ENCODE results near the gene PGAM5.
A peak's percentile ranks its signal among the peaks of the same experiment; 100 is the strongest.

PGAM5 gene

GRCh38 chr12:132710405-132711079, at the start of gene PGAM5:
TSS of gene PGAM5 (plus strand) at chr12:132710842. CDS start at chr12:132710877, 35 bp downstream.
- DNase-seq, result peak; percentile 82 to 85

GRCh38 chr12:132660996-132661395, 49.6 kb upstream of the PGAM5 start:
- DNase-seq, result no peak

GRCh38 chr12:132661972-132662371, 48.7 kb upstream of the PGAM5 start:
- no peak for DNase-seq

- DNase-seq, result no peak
These were observed 47.5 kb upstream of the PGAM5 start for GRCh38 chr12:132662901-132663755.

DNA sequence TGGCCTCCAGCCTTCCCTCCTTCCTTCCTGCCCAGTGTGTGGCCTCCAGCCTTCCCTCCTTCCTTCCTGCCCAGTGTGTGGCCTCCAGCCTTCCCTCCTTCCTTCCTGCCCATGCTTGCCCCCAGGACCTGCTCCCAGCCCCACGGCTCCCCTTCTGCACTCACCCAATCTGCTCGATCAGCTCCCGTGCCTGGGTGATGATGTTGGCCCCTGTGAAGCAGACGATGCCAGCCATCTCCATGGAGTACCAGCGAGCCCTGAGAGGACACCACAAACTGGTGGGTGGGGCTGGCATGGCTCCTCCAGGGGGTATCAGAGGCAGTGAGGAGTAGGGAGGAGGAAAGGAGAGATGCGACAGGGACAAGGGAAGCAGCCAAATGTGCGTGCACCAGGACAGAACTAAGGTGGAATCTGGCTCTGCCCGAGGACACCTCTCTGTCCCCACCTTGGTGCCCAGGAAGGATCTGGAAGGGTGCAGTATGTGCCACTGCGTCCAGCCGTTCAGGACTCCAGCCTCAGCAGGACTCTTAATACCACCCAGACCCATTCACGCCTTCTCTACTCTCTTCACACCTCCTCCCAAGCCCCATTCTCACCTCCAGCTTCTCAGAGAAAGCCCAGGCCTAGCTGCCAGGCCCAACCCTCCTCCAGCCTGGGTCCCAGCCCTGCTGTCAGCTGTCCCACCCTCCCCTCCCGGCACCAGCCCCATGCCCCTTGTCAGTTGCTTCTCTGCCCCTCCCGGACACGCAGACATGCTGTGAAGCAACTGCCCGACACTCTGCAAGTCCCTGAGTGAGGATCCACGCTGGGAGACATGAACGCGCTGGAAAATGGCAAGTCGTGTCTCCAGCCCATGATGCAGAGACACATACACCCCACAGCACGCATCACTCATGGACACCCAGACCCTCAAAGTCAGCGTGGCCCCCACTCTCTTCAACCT, 46.2 kb upstream of the PGAM5 start:
- no peak for DNase-seq

DNA sequence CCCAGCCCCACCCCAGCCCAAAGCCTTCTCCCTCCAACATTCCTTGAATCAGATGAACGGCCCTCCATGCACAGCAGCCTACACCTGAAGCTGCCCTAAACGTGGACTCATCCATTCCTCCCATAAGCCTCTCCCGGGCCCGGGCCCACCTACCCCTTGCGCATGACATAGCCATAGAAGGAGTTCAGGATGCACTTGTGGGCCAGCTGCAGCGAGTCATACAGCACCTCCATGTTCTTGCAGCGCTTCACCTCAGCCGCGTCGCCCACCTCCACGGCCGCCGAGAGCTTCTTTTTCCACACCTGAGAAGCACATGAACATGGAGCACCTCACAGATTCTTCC, 45.5 kb upstream of the PGAM5 start:
- no peak for DNase-seq

- no peak for DNase-seq
These were observed 44.8 kb upstream of the PGAM5 start for GRCh38 chr12:132665794-132666193.

- no peak for DNase-seq
These were observed 42.2 kb upstream of the PGAM5 start for GRCh38 chr12:132668191-132669088.

GRCh38 chr12:132669166-132669879, 41.3 kb upstream of the PGAM5 start:
- DNase-seq, result no peak

- no peak for DNase-seq
These were observed 38.5 kb upstream of the PGAM5 start for GRCh38 chr12:132672116-132672515.

- no peak for DNase-seq
These were observed 38.0 kb upstream of the PGAM5 start for GRCh38 chr12:132672678-132673077.

DNA sequence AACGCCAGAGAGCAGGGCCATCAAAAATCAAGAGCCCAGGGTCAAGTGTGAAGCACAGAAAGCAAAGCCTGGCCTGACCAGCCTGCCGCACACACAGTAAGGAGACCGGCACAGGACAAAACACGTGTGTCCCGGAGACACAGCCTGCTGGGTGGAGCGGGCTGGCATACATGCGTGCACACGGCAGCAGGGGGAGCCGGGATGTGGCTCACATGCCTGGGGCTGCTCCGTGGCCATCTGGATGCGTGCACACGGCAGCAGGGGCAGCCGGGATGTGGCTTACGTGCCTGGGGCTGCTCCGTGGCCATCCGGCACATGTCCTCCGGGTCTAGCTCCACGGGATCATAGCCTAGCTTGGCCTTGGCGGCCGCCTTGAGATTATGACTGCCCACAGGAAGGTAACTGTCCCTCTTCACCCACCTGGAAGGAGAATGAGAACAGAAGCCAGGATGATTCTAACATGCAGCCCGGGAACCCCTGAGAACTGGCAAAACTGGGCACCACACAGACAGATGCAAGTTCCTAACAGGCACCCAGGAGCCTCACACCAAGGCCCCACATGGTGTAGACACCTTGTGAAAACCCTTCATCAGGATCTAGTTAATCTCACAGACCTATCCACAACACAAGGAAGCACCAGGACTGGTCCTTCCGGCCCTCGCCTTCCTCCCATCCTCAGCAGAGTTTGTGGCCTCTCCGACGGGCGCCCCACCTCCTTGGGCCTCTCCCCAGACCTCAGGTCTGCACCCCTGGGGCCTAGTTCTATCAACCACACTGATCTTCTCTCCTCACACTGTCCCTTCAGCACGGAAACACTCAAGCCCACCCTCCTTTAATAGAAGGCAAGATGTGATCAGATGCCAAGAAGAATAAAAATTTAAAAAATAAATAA, 37.1 kb upstream of the PGAM5 start:
- no peak for DNase-seq

- no peak for DNase-seq
These were observed 36.1 kb upstream of the PGAM5 start for GRCh38 chr12:132674561-132674960.

- no peak for DNase-seq
These were observed 34.7 kb upstream of the PGAM5 start for GRCh38 chr12:132675757-132676432.

- no peak for DNase-seq
These were observed 33.1 kb upstream of the PGAM5 start for GRCh38 chr12:132677492-132677891.

- DNase-seq, result no peak
These were observed 25.2 kb upstream of the PGAM5 start for GRCh38 chr12:132685400-132685799.

DNA sequence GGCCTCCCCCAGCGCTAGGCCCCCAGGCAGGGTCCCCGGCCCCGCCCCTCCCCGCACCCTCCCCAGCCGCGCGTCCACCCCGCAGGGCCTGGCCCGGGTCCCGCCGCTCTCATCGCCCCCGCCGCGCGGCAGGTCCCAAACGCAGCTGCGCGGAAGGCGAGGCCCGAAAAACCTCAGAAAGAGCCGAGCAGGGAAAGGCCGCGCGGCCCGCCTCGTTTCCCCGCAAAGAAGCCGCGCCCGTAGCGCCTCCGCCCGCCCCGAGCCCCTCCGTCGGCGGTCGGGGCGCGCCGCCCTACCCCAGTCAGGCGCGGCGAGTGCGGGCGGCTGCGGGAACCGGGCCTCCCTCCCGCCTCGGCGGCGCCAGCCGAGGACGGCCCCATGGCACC, 23.8 kb upstream of the PGAM5 start:
- peak; percentile 23 to 37 for DNase-seq

- peak; percentile 96 for DNase-seq
These were observed 23.2 kb upstream of the PGAM5 start, which contains the start of the genes POLE and PXMP2 for GRCh38 chr12:132687211-132688164. TSS of gene POLE (minus strand) at chr12:132687342. CDS start at chr12:132687315, 27 bp downstream. TSS of gene PXMP2 (plus strand) at chr12:132687587. CDS start at chr12:132687671, 84 bp downstream.

Data from activated CD4-positive, alpha-beta T cell treated with anti-CD3 and anti-CD28 coated beads, Interleukin-2, amount 50 U/mL, for 48 hours (primary cell).